HG03064 (cell line): ENCODE results near the gene PRKX.
A peak's percentile ranks its signal among the peaks of the same experiment; 100 is the strongest.
"Not testable (repeated sequence)": the region's sequence is repeated elsewhere in the genome, so short reads cannot be mapped to it uniquely, and the experiment has no call there.

Source experiments
- ATAC-seq: cut with Tn5 transposase; IDR thresholded peaks from one replicate; pipeline ENCODE4 v1.9.1; 2021; ENCODE audit warnings: low read depth; ENCODE audit not compliant: unreplicated experiment

Gene PRKX

GRCh38 chrX:3712051-3712869 is 1.2 kb downstream of the PRKX start:
- peak; percentile 2 for ATAC-seq

GRCh38 chrX:3711331-3711917 is 2.0 kb downstream of the PRKX start:
- no peak for ATAC-seq

- not testable (repeated sequence) for ATAC-seq
Observed at GRCh38 chrX:3707673-3708274, 5.7 kb downstream of the PRKX start.

GRCh38 chrX:3706481-3706880 is 7.0 kb downstream of the PRKX start:
- ATAC-seq: no peak

- not testable (repeated sequence) for ATAC-seq
Observed at GRCh38 chrX:3703251-3703650, 10.2 kb downstream of the PRKX start.

GRCh38 chrX:3702095-3702494 is 11.4 kb downstream of the PRKX start:
- not testable (repeated sequence) for ATAC-seq

- ATAC-seq: not testable (repeated sequence)
Observed at GRCh38 chrX:3701445-3701928, 12.0 kb downstream of the PRKX start.

- ATAC-seq: peak; percentile 65
Observed at GRCh38 chrX:3699821-3700381, 13.5 kb downstream of the PRKX start.

GRCh38 chrX:3697701-3698279 is 15.7 kb downstream of the PRKX start:
- no peak for ATAC-seq

GRCh38 chrX:3697220-3697684 is 16.2 kb downstream of the PRKX start:
- ATAC-seq: no peak

GRCh38 chrX:3695536-3695935 is 17.9 kb downstream of the PRKX start:
- ATAC-seq: no peak

GRCh38 chrX:3690140-3690539 is 23.3 kb downstream of the PRKX start:
- ATAC-seq: no peak

- ATAC-seq: not testable (repeated sequence)
Observed at GRCh38 chrX:3683236-3683635, 30.2 kb downstream of the PRKX start.

GRCh38 chrX:3680459-3680858 is 33.0 kb downstream of the PRKX start:
- no peak for ATAC-seq

- ATAC-seq: no peak
Observed at GRCh38 chrX:3679669-3680068, 33.8 kb downstream of the PRKX start.

- ATAC-seq: no peak
Observed at GRCh38 chrX:3678328-3678727, 35.1 kb downstream of the PRKX start.

- ATAC-seq: no peak
Observed at GRCh38 chrX:3674881-3675280, 38.6 kb downstream of the PRKX start.

- no peak for ATAC-seq
Observed at GRCh38 chrX:3669841-3670475, 43.5 kb downstream of the PRKX start.

- no peak for ATAC-seq
Observed at GRCh38 chrX:3666975-3667374, 46.5 kb downstream of the PRKX start.

GRCh38 chrX:3664921-3665320 is 48.5 kb downstream of the PRKX start:
- no peak for ATAC-seq
